Central memory CD8-positive, alpha-beta T cell (primary cell): Measurements from ENCODE around the gene TAS2R9.
A peak's percentile ranks its signal among the peaks of the same experiment; 100 is the strongest.

Source experiments
- ATAC-seq: fragments of 150-1000 bp; cut with Tn5 transposase; replicated peaks from 2 replicates; pipeline ENCODE4 v1.10.0; 2022; ENCODE audit warnings: mild to moderate bottlenecking, moderate FRiP score, moderate number of reproducible peaks; ENCODE audit not compliant: poor library complexity, severe bottlenecking; ENCODE audit errors: extremely low read depth
- DNase-seq, 2 donors: peaks; one replicate each; pipeline ENCODE4 v3.0.0; 2021; ENCODE audit warnings: low spot score in 2 of 2
- H3K27ac Mint-ChIP-seq: one replicate; pipeline ENCODE4 v1.8.0; 2022; ENCODE audit warnings: low read depth, mild to moderate bottlenecking, moderate library complexity, mixed read lengths
- H3K27me3 Mint-ChIP-seq: one replicate; pipeline ENCODE4 v1.8.0; 2022; ENCODE audit warnings: mixed read lengths
- H3K36me3 Mint-ChIP-seq: one replicate; pipeline ENCODE4 v1.8.0; 2022; ENCODE audit warnings: mild to moderate bottlenecking, moderate library complexity, mixed read lengths; ENCODE audit not compliant: insufficient read depth
- H3K4me1 Mint-ChIP-seq: one replicate; pipeline ENCODE4 v1.8.0; 2022; ENCODE audit warnings: mixed read lengths
- H3K4me3 Mint-ChIP-seq: one replicate; pipeline ENCODE4 v1.8.0; 2022; ENCODE audit warnings: mild to moderate bottlenecking, moderate library complexity, mixed read lengths
- H3K9me3 Mint-ChIP-seq: one replicate; pipeline ENCODE4 v1.8.0; 2022; ENCODE audit warnings: mixed read lengths

TAS2R9 gene

GRCh38 chr12:10810068-10810467 is at the start of gene TAS2R9:
Gene TAS2R9, minus strand, starts transcription at chr12:10810168. Its CDS starts 93 bp downstream, at chr12:10810075.
- Mint-ChIP-seq H3K4me3 (no peak within 1 kb of the TSS), H3K27ac (no peak within 1 kb of the TSS), H3K27me3 (peaks cover 84% of the 10 kb centered on the region), H3K36me3 (no peaks in the 10 kb centered on the region), H3K4me1 (no peaks in the 10 kb centered on the region), H3K9me3 (no peaks in the 10 kb centered on the region)
- ATAC-seq (no peak), DNase-seq (no peak)

- H3K36me3 Mint-ChIP-seq = peaks cover 1% of the 10 kb centered on the region
- H3K4me3 Mint-ChIP-seq = no peak overlapping the region
- H3K27ac Mint-ChIP-seq = no peak overlapping the region
- peaks cover 10% of the 10 kb centered on the region for H3K9me3 Mint-ChIP-seq
- H3K4me1 Mint-ChIP-seq = peaks cover 23% of the 10 kb centered on the region
- no peak for ATAC-seq
- H3K27me3 Mint-ChIP-seq = no peaks in the 10 kb centered on the region
- DNase-seq = no peak
These were observed 45.8 kb upstream of the TAS2R9 start for GRCh38 chr12:10855807-10856206.

- ATAC-seq = no peak
- H3K36me3 Mint-ChIP-seq = no peaks in the 10 kb centered on the region
- DNase-seq = no peak
- no peaks in the 10 kb centered on the region for H3K27me3 Mint-ChIP-seq
- no peak overlapping the region for H3K27ac Mint-ChIP-seq
- peaks cover 40% of the 10 kb centered on the region for H3K4me1 Mint-ChIP-seq
- peaks cover 10% of the 10 kb centered on the region for H3K9me3 Mint-ChIP-seq
- H3K4me3 Mint-ChIP-seq = no peak overlapping the region
These were observed 43.8 kb upstream of the TAS2R9 start for GRCh38 chr12:10853776-10854175.

GRCh38 chr12:10851243-10851858 is 41.4 kb upstream of the TAS2R9 start:
- peaks cover 3% of the 10 kb centered on the region for H3K36me3 Mint-ChIP-seq
- no peaks in the 10 kb centered on the region for H3K9me3 Mint-ChIP-seq
- no peaks in the 10 kb centered on the region for H3K27me3 Mint-ChIP-seq
- H3K4me1 Mint-ChIP-seq = peaks cover 40% of the 10 kb centered on the region
- ATAC-seq (peak; percentile 33), DNase-seq (no peak)
- peak overlapping the region; percentile 73 for H3K27ac Mint-ChIP-seq
- H3K4me3 Mint-ChIP-seq = no peak overlapping the region

GRCh38 chr12:10849425-10849878 is 39.5 kb upstream of the TAS2R9 start, which contains the start of gene PRR4:
Gene PRR4, minus strand, starts transcription at chr12:10849475. Its CDS starts 38 bp downstream, at chr12:10849437.
- Mint-ChIP-seq H3K9me3 (no peaks in the 10 kb centered on the region), H3K4me3 (no peak within 1 kb of the TSS), H3K36me3 (peaks cover 4% of the 10 kb centered on the region), H3K27me3 (no peaks in the 10 kb centered on the region), H3K27ac (peak within 1 kb of the TSS; percentile 73), H3K4me1 (peaks cover 40% of the 10 kb centered on the region)
- ATAC-seq = peak; percentile 83
- no peak for DNase-seq

- Mint-ChIP-seq H3K9me3 (no peaks in the 10 kb centered on the region), H3K4me3 (no peak overlapping the region), H3K27ac (no peak overlapping the region), H3K36me3 (peaks cover 4% of the 10 kb centered on the region), H3K4me1 (peaks cover 37% of the 10 kb centered on the region), H3K27me3 (no peaks in the 10 kb centered on the region)
- no peak for ATAC-seq
- DNase-seq = no peak
These were observed 37.8 kb upstream of the TAS2R9 start for GRCh38 chr12:10847744-10848143.

- no peak overlapping the region for H3K4me3 Mint-ChIP-seq
- no peak overlapping the region for H3K27ac Mint-ChIP-seq
- H3K9me3 Mint-ChIP-seq = no peaks in the 10 kb centered on the region
- ATAC-seq (no peak), DNase-seq (no peak)
- peaks cover 4% of the 10 kb centered on the region for H3K36me3 Mint-ChIP-seq
- H3K4me1 Mint-ChIP-seq = no peaks in the 10 kb centered on the region
- H3K27me3 Mint-ChIP-seq = no peaks in the 10 kb centered on the region
These were observed 32.9 kb upstream of the TAS2R9 start for GRCh38 chr12:10842862-10843261.

GRCh38 chr12:10838461-10838860 is 28.5 kb upstream of the TAS2R9 start:
- H3K9me3 Mint-ChIP-seq = no peaks in the 10 kb centered on the region
- no peaks in the 10 kb centered on the region for H3K4me1 Mint-ChIP-seq
- H3K27ac Mint-ChIP-seq = no peak overlapping the region
- H3K36me3 Mint-ChIP-seq = no peaks in the 10 kb centered on the region
- DNase-seq (no peak), ATAC-seq (no peak)
- no peaks in the 10 kb centered on the region for H3K27me3 Mint-ChIP-seq
- no peak overlapping the region for H3K4me3 Mint-ChIP-seq

- Mint-ChIP-seq H3K27ac (no peak overlapping the region), H3K4me3 (no peak overlapping the region), H3K27me3 (no peaks in the 10 kb centered on the region), H3K4me1 (no peaks in the 10 kb centered on the region), H3K9me3 (no peaks in the 10 kb centered on the region), H3K36me3 (no peaks in the 10 kb centered on the region)
- DNase-seq (no peak), ATAC-seq (no peak)
These were observed 20.0 kb upstream of the TAS2R9 start for GRCh38 chr12:10829994-10830393.

- no peaks in the 10 kb centered on the region for H3K9me3 Mint-ChIP-seq
- DNase-seq (no peak), ATAC-seq (no peak)
- no peaks in the 10 kb centered on the region for H3K4me1 Mint-ChIP-seq
- H3K4me3 Mint-ChIP-seq = no peak within 1 kb of the TSS
- no peak within 1 kb of the TSS for H3K27ac Mint-ChIP-seq
- H3K27me3 Mint-ChIP-seq = no peaks in the 10 kb centered on the region
- H3K36me3 Mint-ChIP-seq = no peaks in the 10 kb centered on the region
These were observed 16.3 kb upstream of the TAS2R9 start, which contains the start of gene TAS2R10 for GRCh38 chr12:10826258-10826657. Gene TAS2R10, minus strand, starts transcription at chr12:10826358. Its CDS starts 89 bp downstream, at chr12:10826269.

GRCh38 chr12:10824957-10825356 is 15.0 kb upstream of the TAS2R9 start:
- no peaks in the 10 kb centered on the region for H3K9me3 Mint-ChIP-seq
- H3K36me3 Mint-ChIP-seq = no peaks in the 10 kb centered on the region
- ATAC-seq (no peak), DNase-seq (no peak)
- no peak overlapping the region for H3K4me3 Mint-ChIP-seq
- no peak overlapping the region for H3K27ac Mint-ChIP-seq
- H3K27me3 Mint-ChIP-seq = no peaks in the 10 kb centered on the region
- no peaks in the 10 kb centered on the region for H3K4me1 Mint-ChIP-seq

GRCh38 chr12:10811883-10812536 is 2.0 kb upstream of the TAS2R9 start:
- peaks cover 69% of the 10 kb centered on the region for H3K27me3 Mint-ChIP-seq

GRCh38 chr12:10807186-10807585 is 2.8 kb downstream of the TAS2R9 start, which contains the start of gene TAS2R8:
Gene TAS2R8, minus strand, starts transcription at chr12:10807286. Its CDS starts 306 bp downstream, at chr12:10806980.
- Mint-ChIP-seq H3K27me3 (peaks cover 80% of the 10 kb centered on the region), H3K27ac (no peak within 1 kb of the TSS), H3K36me3 (no peaks in the 10 kb centered on the region), H3K4me3 (no peak within 1 kb of the TSS), H3K9me3 (no peaks in the 10 kb centered on the region), H3K4me1 (no peaks in the 10 kb centered on the region)
- no peak for ATAC-seq
- no peak for DNase-seq

More at GRCh38 chr12:10811883-10812536, 2.0 kb upstream of the TAS2R9 start:
- H3K4me1 Mint-ChIP-seq = no peaks in the 10 kb centered on the region
- H3K36me3 Mint-ChIP-seq = no peaks in the 10 kb centered on the region
- DNase-seq (no peak), ATAC-seq (no peak)
- H3K9me3 Mint-ChIP-seq = no peaks in the 10 kb centered on the region
- H3K27ac Mint-ChIP-seq = no peak overlapping the region
- no peak overlapping the region for H3K4me3 Mint-ChIP-seq
